ENCODE measurements around the gene PWWP2B.

Gene PWWP2B

GRCh38 chr10:132366006-132366405 lies 31.0 kb upstream of the PWWP2B start:
- Histone ChIP-seq H3K79me2 (ENCODE audit: control insufficient read depth, low read length) (no peaks in the 10 kb centered on the region), H3K27me3 (ENCODE audit: control insufficient read depth, low read length) (no peaks in the 10 kb centered on the region), H4K20me1 (ENCODE audit: control insufficient read depth, insufficient read depth, low read depth, low read length) (no peaks in the 10 kb centered on the region), H3K9me3 (ENCODE audit: control insufficient read depth, insufficient read depth, low read length) (peaks cover 5% of the 10 kb centered on the region; the same call in 1 of the 2 replicates), H3K4me1 (ENCODE audit: control insufficient read depth, low read length) (no peaks in the 10 kb centered on the region), H3F3A (ENCODE audit: control insufficient read depth, insufficient read depth) (no peaks in the 10 kb centered on the region), H3K9me2 (replicated peaks; ENCODE audit: control insufficient read depth, low read length) (no peaks in the 10 kb centered on the region), H3K4me2 (ENCODE audit: low read length) (no peak overlapping the region), H3K4me3 (ENCODE audit: low read length) (no peak overlapping the region), H3K27ac (ENCODE audit: low read depth, low read length) (no peak overlapping the region), H3K36me3 (ENCODE audit: control insufficient read depth, low read length) (no peaks in the 10 kb centered on the region)
- TF ChIP-seq EZH2phosphoT487 (IDR thresholded peaks at IDR 0.05; ENCODE audit: borderline replicate concordance, low read length) = no peak

DNA sequence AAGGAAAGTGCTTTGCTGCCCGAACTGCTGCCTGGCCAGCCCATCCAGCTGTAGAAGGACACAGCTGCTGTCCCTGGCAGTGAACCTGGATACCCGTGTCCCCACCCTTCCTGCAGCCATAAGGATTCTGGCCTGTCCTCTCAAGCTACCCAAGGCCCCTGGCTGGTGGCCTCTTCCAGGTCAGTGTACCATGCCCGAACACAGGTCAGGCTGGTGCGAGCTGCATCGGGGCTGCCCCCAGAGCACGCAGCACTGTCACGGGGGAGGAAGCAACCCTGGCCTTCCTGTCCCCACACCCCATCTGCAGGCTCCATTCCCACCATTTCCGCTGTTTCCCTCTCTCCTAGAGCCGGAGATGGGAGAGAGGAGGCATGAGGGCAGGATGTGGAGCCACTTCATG lies 30.5 kb upstream of the PWWP2B start:
- Histone ChIP-seq H3F3A (ENCODE audit: control insufficient read depth, insufficient read depth) (no peaks in the 10 kb centered on the region), H3K27me3 (ENCODE audit: control insufficient read depth, low read length) (no peaks in the 10 kb centered on the region), H3K9me3 (ENCODE audit: control insufficient read depth, insufficient read depth, low read length) (peaks cover 5% of the 10 kb centered on the region; the same call in 1 of the 2 replicates), H3K4me3 (ENCODE audit: low read length) (no peak overlapping the region), H3K4me1 (ENCODE audit: control insufficient read depth, low read length) (no peaks in the 10 kb centered on the region), H3K79me2 (ENCODE audit: control insufficient read depth, low read length) (no peaks in the 10 kb centered on the region), H3K9me2 (replicated peaks; ENCODE audit: control insufficient read depth, low read length) (no peaks in the 10 kb centered on the region), H3K36me3 (ENCODE audit: control insufficient read depth, low read length) (no peaks in the 10 kb centered on the region), H4K20me1 (ENCODE audit: control insufficient read depth, insufficient read depth, low read depth, low read length) (no peaks in the 10 kb centered on the region), H3K4me2 (ENCODE audit: low read length) (no peak overlapping the region), H3K27ac (ENCODE audit: low read depth, low read length) (no peak overlapping the region)
- no peak for TF ChIP-seq EZH2phosphoT487 (IDR thresholded peaks at IDR 0.05; ENCODE audit: borderline replicate concordance, low read length)
- no peak for TF ChIP-seq CTCF (IDR thresholded peaks at IDR 0.05; ENCODE audit: low read depth, low read length, poor library complexity, severe bottlenecking)

GRCh38 chr10:132368391-132368790 lies 28.6 kb upstream of the PWWP2B start:
- Histone ChIP-seq H3K9me2 (replicated peaks; ENCODE audit: control insufficient read depth, low read length) (no peaks in the 10 kb centered on the region), H4K20me1 (ENCODE audit: control insufficient read depth, insufficient read depth, low read depth, low read length) (no peaks in the 10 kb centered on the region), H3K79me2 (ENCODE audit: control insufficient read depth, low read length) (no peaks in the 10 kb centered on the region), H3K4me3 (ENCODE audit: low read length) (no peak overlapping the region), H3K9me3 (ENCODE audit: control insufficient read depth, insufficient read depth, low read length) (peaks cover 5% of the 10 kb centered on the region; the same call in 1 of the 2 replicates), H3K4me2 (ENCODE audit: low read length) (no peak overlapping the region), H3F3A (ENCODE audit: control insufficient read depth, insufficient read depth) (no peaks in the 10 kb centered on the region), H3K4me1 (ENCODE audit: control insufficient read depth, low read length) (no peaks in the 10 kb centered on the region), H3K36me3 (ENCODE audit: control insufficient read depth, low read length) (no peaks in the 10 kb centered on the region), H3K27me3 (ENCODE audit: control insufficient read depth, low read length) (no peaks in the 10 kb centered on the region), H3K27ac (ENCODE audit: low read depth, low read length) (no peak overlapping the region)
- TF ChIP-seq EZH2phosphoT487 (IDR thresholded peaks at IDR 0.05; ENCODE audit: borderline replicate concordance, low read length) = no peak
- no peak for TF ChIP-seq CTCF (IDR thresholded peaks at IDR 0.05; ENCODE audit: low read depth, low read length, poor library complexity, severe bottlenecking)

DNA sequence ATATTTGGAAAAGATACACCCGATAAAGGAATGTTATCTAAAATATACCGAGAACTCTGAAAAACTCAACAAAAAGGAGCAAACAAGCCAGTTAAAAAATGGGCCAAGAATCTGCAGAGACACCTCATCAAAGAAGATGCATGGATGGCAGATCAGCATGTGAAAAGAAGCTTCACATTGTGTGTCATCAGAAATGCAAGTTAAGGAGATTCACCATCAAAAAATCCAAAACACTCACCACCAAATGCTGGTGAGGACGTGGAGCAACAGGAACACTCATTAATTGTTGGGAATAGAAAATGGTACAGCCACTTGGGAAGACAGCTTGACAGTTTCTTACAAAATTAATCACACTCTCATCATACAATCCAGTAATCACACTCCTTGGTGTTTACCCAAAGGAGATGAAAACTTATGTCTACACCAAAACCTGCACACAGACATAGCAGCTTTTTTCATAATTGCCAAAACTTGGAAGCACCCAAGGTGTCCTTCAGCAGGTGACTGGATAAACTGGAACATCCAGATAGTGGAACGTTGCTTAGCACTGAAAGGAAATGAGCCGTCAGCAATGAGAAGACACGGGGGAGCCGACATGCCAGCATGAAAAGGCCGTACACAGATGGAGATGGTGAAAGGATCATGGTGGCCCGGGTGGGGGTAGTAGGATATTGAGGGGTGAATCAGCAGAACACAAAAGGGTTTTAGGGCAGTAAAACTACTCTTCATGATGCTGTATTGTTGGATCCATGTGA lies 27.9 kb upstream of the PWWP2B start:
- H3K9me2 ChIP-seq (replicated peaks; ENCODE audit: control insufficient read depth, low read length) = no peaks in the 10 kb centered on the region
- H4K20me1 ChIP-seq (ENCODE audit: control insufficient read depth, insufficient read depth, low read depth, low read length) = no peaks in the 10 kb centered on the region
- no peak overlapping the region for H3K4me3 ChIP-seq (ENCODE audit: low read length)
- H3F3A ChIP-seq (ENCODE audit: control insufficient read depth, insufficient read depth) = no peaks in the 10 kb centered on the region
- H3K79me2 ChIP-seq (ENCODE audit: control insufficient read depth, low read length) = no peaks in the 10 kb centered on the region
- H3K4me1 ChIP-seq (ENCODE audit: control insufficient read depth, low read length) = no peaks in the 10 kb centered on the region
- H3K9me3 ChIP-seq (ENCODE audit: control insufficient read depth, insufficient read depth, low read length) = peaks cover 4% of the 10 kb centered on the region; the same call in 1 of the 2 replicates
- no peak overlapping the region for H3K4me2 ChIP-seq (ENCODE audit: low read length)
- no peaks in the 10 kb centered on the region for H3K27me3 ChIP-seq (ENCODE audit: control insufficient read depth, low read length)
- TF ChIP-seq CTCF (IDR thresholded peaks at IDR 0.05; ENCODE audit: low read depth, low read length, poor library complexity, severe bottlenecking) (no peak), EZH2phosphoT487 (IDR thresholded peaks at IDR 0.05; ENCODE audit: borderline replicate concordance, low read length) (no peak)
- no peaks in the 10 kb centered on the region for H3K36me3 ChIP-seq (ENCODE audit: control insufficient read depth, low read length)
- H3K27ac ChIP-seq (ENCODE audit: low read depth, low read length) = no peak overlapping the region
